ENCODE data around the gene TRMT11.
"Not testable (repeated sequence)": the region's sequence is repeated elsewhere in the genome, so short reads cannot be mapped to it uniquely, and the experiment has no call there.

TRMT11 gene

GRCh38 chr6:126048635-126049034 is 62.3 kb downstream of the TRMT11 start:
- DNase-seq = no peak

DNA sequence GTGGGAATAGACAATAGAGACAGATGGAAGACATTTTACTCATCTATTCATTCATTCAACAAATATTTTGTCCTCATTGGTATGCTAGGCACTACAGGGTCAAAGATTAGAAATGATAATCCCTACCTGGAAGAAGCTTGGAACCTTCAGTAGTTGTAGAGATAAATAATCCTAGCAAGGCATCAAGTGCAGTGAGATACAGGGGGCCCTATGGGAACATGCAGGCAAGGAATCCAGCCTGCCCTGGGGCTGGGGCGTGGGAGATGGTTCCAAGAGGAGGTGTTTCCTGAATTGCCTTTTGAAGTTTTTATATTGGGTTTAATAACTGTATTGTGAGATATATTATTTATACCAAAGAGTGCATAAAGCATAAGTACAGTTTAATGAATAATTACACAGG is 64.5 kb downstream of the TRMT11 start:
- no peak for DNase-seq

DNA sequence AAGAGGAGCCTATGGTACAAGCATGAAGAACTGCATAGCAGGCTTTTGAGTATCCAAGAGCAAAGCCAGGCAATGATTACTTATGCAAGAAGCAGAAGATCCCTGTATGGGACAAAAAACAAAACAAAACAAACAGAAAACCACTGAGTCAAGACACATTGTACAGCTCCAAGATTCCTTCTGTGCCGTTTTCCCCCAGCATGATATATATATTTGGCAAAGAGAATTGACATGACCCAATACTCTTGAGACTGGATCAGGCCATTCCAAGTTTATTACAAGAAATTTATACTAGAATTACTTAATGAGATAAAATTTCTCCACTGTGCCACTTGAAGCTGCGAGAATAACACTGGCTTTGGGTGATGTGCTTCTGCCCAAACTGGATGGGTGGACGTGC is 65.5 kb downstream of the TRMT11 start:
- no peak for DNase-seq

DNA sequence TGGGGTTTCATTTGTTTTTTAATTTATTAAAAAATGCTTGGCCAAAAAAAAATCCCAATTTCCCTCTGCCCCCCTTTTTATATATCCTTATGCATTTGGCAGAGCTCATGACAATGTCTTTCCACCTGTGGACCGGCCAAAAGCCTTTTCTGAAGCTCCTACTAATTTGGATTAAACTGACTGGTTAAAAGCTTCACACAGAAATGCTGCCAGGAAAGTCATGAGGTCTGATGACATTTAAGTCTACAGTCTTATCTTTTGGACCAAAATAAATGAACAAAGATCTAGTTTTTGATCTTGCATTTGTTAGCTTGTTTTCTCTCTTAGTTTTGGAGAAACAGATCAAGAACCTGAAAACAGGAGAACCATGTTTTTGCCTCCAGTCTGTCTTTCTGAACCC is 66.1 kb downstream of the TRMT11 start:
- no peak for DNase-seq

DNA sequence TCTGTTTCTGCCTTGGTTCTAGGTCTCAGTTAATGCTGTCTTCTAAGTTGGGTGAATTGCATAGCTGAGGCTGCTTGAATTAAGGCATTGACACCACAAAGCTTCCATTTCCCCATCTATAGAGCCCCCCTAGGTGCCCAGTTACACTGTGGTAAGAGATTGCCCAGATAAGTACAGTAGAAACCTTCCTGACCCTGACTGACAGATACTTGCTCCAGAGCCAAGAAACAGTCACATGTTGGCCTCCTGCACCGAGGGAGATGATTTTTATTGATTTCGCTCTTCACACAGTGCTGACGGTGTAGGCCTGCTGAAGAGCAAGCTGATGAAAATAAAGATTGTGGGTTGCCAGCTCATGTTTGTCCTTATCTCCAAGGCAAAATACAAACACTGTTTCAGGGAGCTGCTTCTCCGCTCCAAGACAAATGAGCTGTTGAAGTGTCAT is 67.9 kb downstream of the TRMT11 start:
- no peak for DNase-seq

GRCh38 chr6:126054802-126055201 is 68.5 kb downstream of the TRMT11 start:
- DNase-seq = no peak

DNA sequence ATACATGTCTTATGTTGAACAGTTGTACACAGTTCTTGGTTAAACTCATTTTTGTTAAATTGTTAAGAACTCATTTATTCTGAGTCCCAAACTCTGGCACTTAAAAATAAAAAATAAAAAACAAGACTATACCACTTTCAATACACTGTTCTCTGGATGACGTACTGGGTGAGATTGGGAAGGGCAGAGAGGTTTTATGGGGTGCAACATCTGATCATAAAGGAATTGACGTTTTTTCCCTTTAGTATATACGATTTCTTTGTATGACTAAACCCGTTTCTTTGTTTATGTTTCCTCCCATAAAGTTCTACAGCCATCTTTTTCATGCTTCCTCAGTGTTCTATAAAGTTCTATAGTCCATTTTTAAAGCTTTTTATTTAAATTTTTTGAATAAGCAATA is 69.1 kb downstream of the TRMT11 start:
- DNase-seq = no peak

- DNase-seq = no peak
These were observed 70.1 kb downstream of the TRMT11 start for GRCh38 chr6:126056355-126057004.

GRCh38 chr6:126058085-126058484 is 71.7 kb downstream of the TRMT11 start:
- not testable (repeated sequence) for DNase-seq

DNA sequence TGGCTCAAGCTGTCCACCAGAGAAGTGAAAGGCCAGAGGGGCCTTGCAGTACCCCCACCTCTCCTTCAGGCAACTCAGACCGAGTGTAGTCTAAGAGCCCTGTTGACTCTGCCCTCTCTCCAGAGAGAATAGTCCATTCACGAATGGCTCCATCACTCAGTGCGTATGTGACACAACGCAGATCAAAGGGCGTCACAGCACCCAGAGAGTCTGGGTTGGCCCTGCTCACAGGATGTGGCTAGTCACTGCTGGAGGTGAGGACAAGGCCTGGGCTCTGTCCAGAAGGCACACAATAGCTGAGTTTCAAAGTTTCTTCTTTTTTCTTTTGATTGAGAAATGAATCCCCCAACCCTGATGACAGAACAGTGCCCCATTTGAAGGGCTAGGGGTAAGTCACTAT is 74.1 kb downstream of the TRMT11 start:
- DNase-seq = no peak

GRCh38 chr6:126063512-126064146 is 77.3 kb downstream of the TRMT11 start:
- no peak for DNase-seq

DNA sequence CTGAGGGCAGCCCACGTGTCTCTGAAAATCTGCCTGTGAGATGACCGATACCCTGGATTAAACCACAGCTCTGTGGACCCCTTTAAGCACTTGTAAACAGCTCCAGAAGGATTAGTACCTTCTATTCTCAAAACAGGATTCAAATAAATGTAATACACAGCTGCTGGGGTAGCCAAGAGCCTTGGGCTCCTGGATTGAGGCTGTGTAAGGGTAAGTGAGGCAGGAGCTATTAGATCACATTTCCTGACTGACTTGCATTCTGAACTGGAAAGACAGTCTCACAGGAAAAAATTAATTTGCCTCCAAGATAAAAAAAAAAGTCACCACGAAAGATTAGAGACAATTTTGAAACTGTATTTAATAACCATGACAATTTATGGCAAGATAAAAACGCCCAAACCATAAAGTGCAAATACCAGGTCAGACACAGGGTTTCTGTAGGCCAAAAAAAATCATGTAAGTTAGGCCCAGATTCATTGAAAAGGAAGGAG is 78.0 kb downstream of the TRMT11 start:
- DNase-seq = no peak

- no peak for DNase-seq
These were observed 78.5 kb downstream of the TRMT11 start for GRCh38 chr6:126064748-126065401.

DNA sequence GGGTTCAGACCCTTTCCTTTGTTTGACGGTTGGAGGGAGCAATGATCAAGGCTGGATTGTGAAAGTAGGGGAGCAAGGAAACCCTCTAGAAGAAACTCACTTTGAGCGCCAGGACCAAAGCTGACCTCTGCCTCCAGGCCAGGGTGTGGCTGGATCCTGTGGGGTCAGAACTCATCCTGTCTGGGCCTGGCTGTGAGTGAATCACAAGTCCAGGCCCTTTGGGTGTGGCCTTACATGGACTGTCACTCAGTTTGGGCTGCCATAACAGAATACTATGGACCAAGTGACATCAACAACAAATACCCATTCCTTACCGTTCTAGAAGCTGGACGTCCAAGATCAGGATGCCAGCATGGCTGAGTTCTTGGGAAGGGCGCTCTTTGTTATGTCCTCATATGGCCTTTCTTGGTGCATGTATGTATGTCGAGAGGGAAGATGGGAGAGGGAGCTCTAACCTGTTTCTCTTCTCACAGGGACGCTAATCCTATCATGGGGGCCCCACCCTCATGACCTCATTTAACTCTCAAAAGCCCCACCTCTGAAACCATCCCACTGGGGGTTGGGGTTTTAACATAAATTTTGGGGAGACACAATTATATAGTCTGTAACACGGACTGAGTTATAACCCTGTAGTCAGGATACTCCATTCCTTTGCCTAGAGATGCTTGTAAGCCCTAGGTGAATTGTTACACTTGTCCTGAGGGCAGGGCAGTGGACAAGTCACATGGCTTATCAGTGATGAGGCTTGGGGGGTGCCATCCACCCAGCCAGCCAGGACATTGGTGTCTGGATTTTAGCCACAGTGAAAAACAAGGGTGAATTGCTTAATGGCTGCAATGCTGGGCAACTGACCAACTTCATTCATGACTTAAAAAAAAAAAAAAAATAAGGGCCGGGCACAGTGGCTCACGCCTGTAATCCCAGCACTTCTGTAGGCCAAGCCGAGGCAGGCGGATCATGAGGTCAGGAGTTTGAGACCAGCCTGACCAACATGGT is 80.0 kb downstream of the TRMT11 start:
- no peak for DNase-seq

DNA sequence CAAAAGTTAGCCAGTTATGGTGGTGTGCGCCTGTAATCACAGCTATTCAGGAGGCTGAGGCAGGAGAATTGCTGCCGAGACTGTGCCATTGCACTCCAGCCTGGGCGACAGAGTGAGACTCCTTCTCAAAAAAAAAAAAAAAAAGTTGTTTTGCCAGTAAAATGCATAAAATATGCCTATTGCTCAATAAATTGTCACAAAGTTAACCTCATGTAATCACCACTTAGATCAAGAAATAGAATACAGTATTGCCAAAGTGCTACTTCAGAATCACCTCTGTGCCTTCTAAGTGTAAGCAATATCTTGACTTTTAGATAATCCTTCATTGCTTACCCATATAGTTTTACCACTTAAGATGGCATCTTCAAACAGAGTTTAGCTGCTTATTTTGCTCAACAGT is 80.7 kb downstream of the TRMT11 start:
- no peak for DNase-seq

DNA sequence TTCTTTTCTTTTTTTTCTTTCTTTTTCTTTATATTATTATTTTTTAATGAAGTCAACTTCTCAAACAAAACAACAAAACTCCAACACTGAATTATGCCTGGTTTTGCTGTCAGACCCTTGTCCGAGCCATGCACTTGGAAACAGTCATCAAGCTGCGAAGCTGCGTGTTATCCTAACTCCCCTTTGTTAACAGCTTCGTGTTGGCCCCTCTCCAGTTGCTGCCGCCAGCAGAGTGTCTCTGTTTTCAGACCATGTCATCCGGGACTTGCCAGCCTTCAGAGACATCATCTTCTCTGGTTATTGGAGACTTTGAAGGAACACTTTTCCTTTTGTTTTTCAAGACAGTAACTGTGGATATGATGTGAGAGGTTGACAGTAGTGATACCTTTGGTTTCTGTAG is 83.1 kb downstream of the TRMT11 start:
- no peak for DNase-seq

DNA sequence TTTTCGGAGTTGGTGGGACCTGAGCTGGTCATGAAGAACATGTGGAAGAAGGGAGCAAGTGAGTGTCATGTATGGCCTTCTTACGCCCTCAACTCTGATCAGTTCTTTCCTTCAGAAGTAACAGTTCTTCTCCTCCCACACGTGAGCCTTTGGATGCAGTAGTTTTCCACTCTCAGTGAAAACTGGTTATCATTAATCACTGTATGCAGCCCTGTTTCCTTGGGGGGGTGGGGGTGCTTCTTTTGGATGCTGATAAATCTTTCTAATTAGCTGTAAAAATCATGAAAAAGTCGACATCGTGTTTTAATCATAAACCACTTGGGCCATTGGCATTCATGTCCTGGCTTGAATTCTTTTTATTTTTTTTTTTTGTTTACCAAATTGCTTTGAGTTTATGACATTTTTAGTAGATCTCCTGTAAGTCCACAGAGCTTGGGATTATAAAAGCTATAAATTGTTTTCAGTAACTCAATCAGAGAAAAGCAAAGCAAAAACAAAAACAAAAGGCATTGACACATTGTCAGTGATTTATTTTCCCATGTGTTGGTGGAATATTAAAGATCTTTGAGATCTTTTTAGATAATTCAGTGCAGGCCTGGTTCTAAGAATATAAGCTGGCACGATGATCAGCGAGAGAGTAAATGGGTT is 84.8 kb downstream of the TRMT11 start:
- no peak for DNase-seq

DNA sequence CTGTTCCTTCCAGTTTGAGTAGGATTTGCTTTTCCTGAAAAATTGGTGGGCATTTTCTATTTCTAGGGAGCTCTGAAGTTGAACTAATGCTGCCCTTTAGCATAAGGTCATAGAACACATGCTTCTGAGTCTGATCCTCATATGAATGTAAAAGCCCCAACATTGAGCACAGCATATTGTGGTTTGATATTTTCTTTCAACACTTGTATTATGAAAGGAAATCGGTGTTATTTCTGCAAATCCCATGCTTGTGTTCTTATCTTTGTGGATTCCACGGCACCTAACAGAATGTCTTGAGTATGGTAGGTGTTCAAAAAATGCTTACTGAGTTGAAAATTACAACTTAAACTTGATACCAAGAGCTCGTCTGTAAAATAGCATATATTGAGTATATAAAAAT is 85.8 kb downstream of the TRMT11 start:
- no peak for DNase-seq

GRCh38 chr6:126072834-126073233 is 86.5 kb downstream of the TRMT11 start:
- DNase-seq = no peak

DNA sequence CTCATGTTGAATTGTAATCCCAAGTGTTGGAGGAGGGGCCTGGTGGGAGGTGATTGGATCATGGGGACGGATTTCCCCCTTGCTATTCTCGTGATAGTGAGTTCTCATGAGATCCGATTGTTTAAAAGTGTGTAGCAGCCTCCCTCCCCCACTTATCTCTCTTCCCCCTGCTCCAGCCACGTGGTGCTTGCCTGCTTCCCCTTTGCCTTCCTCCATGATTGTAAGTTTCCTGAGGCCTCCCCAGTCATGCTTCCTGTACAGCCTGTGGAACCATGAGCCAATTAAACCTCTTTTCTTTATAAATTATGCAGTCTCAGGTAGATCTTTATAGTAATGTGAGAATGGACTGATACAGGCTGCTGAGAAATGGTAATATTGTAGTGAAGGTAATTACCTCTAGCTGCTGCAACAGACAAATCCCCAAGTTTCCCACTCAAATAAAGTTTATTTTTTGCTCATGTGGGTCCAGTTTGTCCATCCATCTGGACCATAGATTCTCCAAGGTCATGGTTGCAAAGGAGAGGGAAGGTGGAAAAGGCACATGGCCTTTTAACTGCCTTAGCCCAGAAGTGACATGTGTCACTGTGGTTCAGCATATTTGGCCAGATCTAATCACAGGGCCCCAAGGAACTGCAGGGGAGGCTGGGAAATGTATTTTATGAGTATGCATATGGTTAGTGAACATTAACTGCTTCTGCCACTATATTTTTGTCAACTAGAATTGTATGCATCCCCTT is 89.2 kb downstream of the TRMT11 start:
- no peak for DNase-seq

DNA sequence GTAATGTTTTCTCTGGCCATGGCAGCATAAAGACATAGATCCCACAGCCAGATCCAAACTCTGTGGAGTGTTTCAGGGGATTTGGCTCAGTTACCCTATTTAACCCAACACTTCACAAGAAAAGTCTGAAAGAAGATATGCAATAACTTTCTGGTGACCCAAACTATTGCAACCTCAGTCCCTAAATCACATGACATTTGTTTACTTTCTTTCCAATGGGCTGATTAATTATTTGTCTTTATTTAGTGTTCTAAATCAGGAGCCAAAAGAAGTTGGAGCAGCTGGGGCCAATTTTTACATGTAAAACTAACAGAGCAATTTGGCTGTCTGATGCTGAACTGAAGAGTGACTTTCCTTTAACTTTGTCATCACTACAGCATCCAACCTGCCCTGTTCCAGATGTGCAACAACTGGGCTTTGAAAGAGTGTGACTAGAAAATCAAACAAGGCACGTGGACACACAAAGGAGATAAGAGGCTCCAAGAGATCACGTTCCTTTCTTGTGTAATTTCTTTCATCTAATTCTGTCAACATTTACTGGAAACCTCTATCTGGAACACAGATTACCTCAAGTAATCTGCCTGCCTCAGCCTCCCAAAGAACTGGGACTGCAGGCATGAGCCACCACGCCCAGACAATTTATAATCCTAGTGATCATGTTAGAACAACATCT is 90.8 kb downstream of the TRMT11 start:
- no peak for DNase-seq

Measured in suppressor macrophage treated with lipopolysaccharide for 4 hours (primary cell).